HEK293 (cell line): ENCODE measurements around the gene CNFN.

Experiments used
- CTCF ChIA-PET: fragments of 350-600 bp; formaldehyde crosslinking; extraction: SDS; loops from one replicate; lab custom pipeline; 2021; ENCODE audit warnings: antibody characterized with exemption; lab: Yijun Ruan, JAX
- POLR2A ChIA-PET: fragments of 300-600 bp; formaldehyde crosslinking; extraction: SDS; loops from one replicate; lab custom pipeline; 2020; ENCODE audit warnings: antibody characterized with exemption, inconsistent platforms; lab: Yijun Ruan, JAX
- H3K27ac ChIP-seq: fragments of 200-500 bp; sonication (Bioruptor generic); 2 replicates; pipeline ENCODE4 v1.5.1; 2014; ENCODE audit warnings: low read depth, low read length, control low read depth, inconsistent platforms; ENCODE audit errors: extremely low read depth
- H3K36me3 ChIP-seq, 2 experiments: fragments of 200-500 bp in 1 of 2; sonication (Bioruptor generic) in 1 of 2; 1 replicate in 1 of 2; 2 replicates in 1 of 2; pipeline ENCODE4 v1.5.1; 2014 to 2017; ENCODE audit warnings: inconsistent platforms in 2 of 2, low read length in 2 of 2; ENCODE audit not compliant: control insufficient read depth in 2 of 2, insufficient read depth in 1 of 2
- H3K4me1 ChIP-seq: fragments of 200-500 bp; sonication (Bioruptor generic); 2 replicates; pipeline ENCODE4 v1.5.1; 2014; ENCODE audit warnings: mild to moderate bottlenecking, low read length, inconsistent platforms; ENCODE audit not compliant: control insufficient read depth, insufficient read depth
- H3K4me3 ChIP-seq: 2 replicates; pipeline ENCODE4 v1.5.1; 2011; ENCODE audit warnings: low read depth, mild to moderate bottlenecking, control low read depth, low read length, moderate library complexity
- H3K9me3 ChIP-seq: fragments of 200-500 bp; sonication (Bioruptor generic); 2 replicates; pipeline ENCODE4 v1.5.1; 2014; ENCODE audit warnings: low read depth, low read length, inconsistent platforms; ENCODE audit not compliant: control insufficient read depth, insufficient read depth
- GFI1B ChIP-seq: fragments of 450-650 bp; formaldehyde crosslinking; IDR thresholded peaks from 2 replicates; pipeline ENCODE4 v1.5.1; 2016; ENCODE audit warnings: missing biosample characterization, missing genetic modification characterization
- GLIS1 ChIP-seq: fragments of 450-650 bp; formaldehyde crosslinking; IDR thresholded peaks from 2 replicates; pipeline ENCODE4 v1.5.1; 2016; ENCODE audit warnings: missing biosample characterization, missing genetic modification characterization
- PRDM2 ChIP-seq: fragments of 450-650 bp; formaldehyde crosslinking; IDR thresholded peaks from 2 replicates; pipeline ENCODE4 v1.5.1; 2016; ENCODE audit warnings: missing biosample characterization, missing genetic modification characterization, borderline replicate concordance
- SETDB1 ChIP-seq: IDR thresholded peaks from one replicate; pipeline ENCODE4 v1.6.1; 2017; ENCODE audit warnings: mild to moderate bottlenecking, low read length, moderate library complexity, mixed read lengths; ENCODE audit not compliant: insufficient read length
- ZBTB49 ChIP-seq: fragments of 450-650 bp; formaldehyde crosslinking; IDR thresholded peaks from 2 replicates; pipeline ENCODE4 v1.5.1; 2016; ENCODE audit warnings: missing biosample characterization, missing genetic modification characterization, low read depth
- ZFHX2 ChIP-seq: fragments of 450-650 bp; formaldehyde crosslinking; conservative IDR thresholded peaks from 2 replicates; pipeline ENCODE4 v1.5.1; 2016; ENCODE audit warnings: missing biosample characterization, missing genetic modification characterization
- ZFP69B ChIP-seq: fragments of 450-650 bp; formaldehyde crosslinking; IDR thresholded peaks from 2 replicates; pipeline ENCODE4 v1.5.1; 2016; ENCODE audit warnings: missing biosample characterization, missing genetic modification characterization
- ZNF146 ChIP-seq: fragments of 450-650 bp; formaldehyde crosslinking; IDR thresholded peaks from 2 replicates; pipeline ENCODE4 v1.5.1; 2016; ENCODE audit warnings: missing biosample characterization, missing genetic modification characterization
- ZNF202 ChIP-seq: fragments of 450-650 bp; formaldehyde crosslinking; IDR thresholded peaks from 2 replicates; pipeline ENCODE4 v1.5.1; 2016; ENCODE audit warnings: missing biosample characterization, missing genetic modification characterization, borderline replicate concordance
- ZNF274 ChIP-seq, 2 experiments: fragments of 200-500 bp in 1 of 2; fragments of 450-650 bp in 1 of 2; sonication (Bioruptor generic) in 1 of 2; formaldehyde crosslinking in 1 of 2; IDR thresholded peaks; 2 replicates each; pipeline versions ENCODE4 v1.5.1 to v1.6.1; 2014 to 2016; ENCODE audit warnings: borderline replicate concordance in 1 of 2, inconsistent platforms in 1 of 2, low read length in 1 of 2, missing biosample characterization in 1 of 2, missing genetic modification characterization in 1 of 2
- ZNF311 ChIP-seq: fragments of 450-650 bp; formaldehyde crosslinking; IDR thresholded peaks from 2 replicates; pipeline ENCODE4 v1.5.1; 2017; ENCODE audit warnings: missing biosample characterization, missing genetic modification characterization, borderline replicate concordance
- ZNF518A ChIP-seq: fragments of 450-650 bp; formaldehyde crosslinking; conservative IDR thresholded peaks from 2 replicates; pipeline ENCODE4 v1.5.1; 2016; ENCODE audit warnings: low read depth, missing biosample characterization, missing genetic modification characterization
- ZNF548 ChIP-seq: fragments of 450-650 bp; formaldehyde crosslinking; IDR thresholded peaks from 2 replicates; pipeline ENCODE4 v1.5.1; 2016; ENCODE audit warnings: missing biosample characterization, missing genetic modification characterization
- ZNF658 ChIP-seq: fragments of 450-650 bp; formaldehyde crosslinking; IDR thresholded peaks from 2 replicates; pipeline ENCODE4; 2016; ENCODE audit warnings: missing biosample characterization, missing genetic modification characterization
- ZNF660 ChIP-seq: fragments of 450-650 bp; IDR thresholded peaks from 2 replicates; pipeline ENCODE4 v1.5.1; 2018; ENCODE audit warnings: missing biosample characterization, mild to moderate bottlenecking, missing genetic modification characterization
- ZSCAN23 ChIP-seq: fragments of 450-650 bp; formaldehyde crosslinking; IDR thresholded peaks from 2 replicates; pipeline ENCODE4 v1.5.1; 2016; ENCODE audit warnings: missing biosample characterization, missing genetic modification characterization

CNFN gene

GRCh38 chr19:42424345-42424707 is 34.2 kb upstream of the CNFN start (continued):
- TF ChIP-seq ZNF518A (tag by site-specific recombination) (no peak), ZSCAN23 (tag by site-specific recombination) (no peak), ZBTB49 (tag by site-specific recombination) (no peak), ZNF146 (tag by site-specific recombination) (no peak), ZNF658 (tag by site-specific recombination) (no peak), GLIS1 (tag by site-specific recombination) (no peak), SETDB1 (no peak), ZFP69B (no peak), ZNF548 (tag by site-specific recombination) (no peak), ZFHX2 (tag by site-specific recombination) (no peak), ZNF660 (tag by site-specific recombination) (no peak), GFI1B (tag by site-specific recombination) (no peak), ZNF274 (IDR thresholded peaks at IDR 0.05; ENCODE audit: low read length) (no peak), ZNF274 (tag by site-specific recombination; IDR thresholded peaks at IDR 0.05; ENCODE audit: borderline replicate concordance) (no peak), ZNF311 (tag by site-specific recombination) (no peak)

GRCh38 chr19:42423462-42424344 is 33.6 kb upstream of the CNFN start:
- H3K36me3 ChIP-seq, result no peaks in the 10 kb centered on the region
- POLR2A ChIA-PET, result interaction anchor here (0.5 to 1.2 kb wide), 9 partner anchors 11 to 347 kb away, joined by 3 to 6 read pairs (median 4); partner anchors contain the start of gene ZNF574
- peak overlapping the region; percentile 44 for H3K4me3 ChIP-seq
- peak overlapping the region; percentile 57; the same call in 1 of the 2 replicates for H3K27ac ChIP-seq
- TF ChIP-seq PRDM2 (tag by site-specific recombination) (no peak), ZNF202 (tag by site-specific recombination) (peak; percentile 40; the same call in 1 of the 2 replicates)
- no peaks in the 10 kb centered on the region for H3K9me3 ChIP-seq
- CTCF ChIA-PET, result interaction anchor here (0.5 to 11.4 kb wide), 9 partner anchors 10 to 1247 kb away, joined by 3 to 90 read pairs (median 4); partner anchors contain the start of gene CXCL17
- H3K4me1 ChIP-seq, result peaks cover 3% of the 10 kb centered on the region; the same call in 1 of the 2 replicates
